ENCODE data around the gene PES1. TPM values are rescaled to one million over a fixed set of nuclear protein-coding genes. Genes with fewer than 3 reads are reported as not detected.

PES1 gene
- total RNA-seq, 1 experiment from 2014 or later: 167 TPM

DNA sequence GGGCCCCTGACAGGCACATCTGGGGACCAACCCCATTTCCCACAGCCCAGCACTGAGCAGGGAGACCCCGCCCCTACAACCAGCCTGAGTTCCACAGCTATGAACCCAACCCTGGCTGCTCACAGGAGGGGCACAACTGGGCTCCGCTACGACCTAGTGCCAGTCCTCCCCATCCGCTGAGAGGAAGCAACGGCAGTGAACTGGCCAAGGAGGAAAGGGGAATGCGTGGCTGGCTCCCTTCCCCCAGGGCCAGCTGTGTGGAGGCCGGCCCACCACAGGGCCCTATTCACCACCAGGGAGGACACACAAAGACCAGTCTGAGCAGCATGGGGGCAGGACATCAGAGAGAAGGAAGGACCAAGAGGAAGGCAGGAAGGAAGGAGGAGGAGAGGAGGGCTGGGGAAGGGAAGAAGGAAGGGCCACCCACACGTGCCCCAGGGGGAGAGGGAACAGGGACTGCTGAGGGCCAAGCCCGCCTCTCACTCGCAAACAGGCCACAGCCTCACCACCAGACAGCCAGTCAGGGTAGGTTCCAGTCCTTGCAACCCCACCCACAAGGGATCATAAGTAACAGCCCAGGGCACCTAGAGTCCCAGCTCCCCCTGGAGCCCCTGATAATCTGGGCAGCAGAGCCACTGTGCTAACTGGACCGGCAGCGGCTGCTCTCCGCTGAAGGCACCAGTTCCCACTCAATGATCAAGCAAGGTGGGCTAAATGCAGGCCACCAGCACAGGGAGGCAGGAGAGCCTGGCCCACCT lies 8.7 kb downstream of the PES1 start:
- Histone ChIP-seq H3K4me3 (replicated peaks in 1 of 2; ENCODE audit: low read depth in 1 of 2, low read length in 2 of 2) (no peak overlapping the region), H3K9me2 (ENCODE audit: insufficient read depth) (no peaks in the 10 kb centered on the region), H2AFZ (ENCODE audit: low read depth, low read length, poor library complexity, severe bottlenecking) (no peak overlapping the region), H3K4me2 (ENCODE audit: low read length) (no peak overlapping the region), H3K27me3 (ENCODE audit: insufficient read depth, low read length) (no peaks in the 10 kb centered on the region), H3K27ac (ENCODE audit: low read depth, low read length) (no peak overlapping the region), H3K9me3 (ENCODE audit: control insufficient read depth in 1 of 2, insufficient read depth in 1 of 2, low read depth in 1 of 2, low read length in 2 of 2) (no peaks in the 10 kb centered on the region), H3K4me1 (ENCODE audit: control insufficient read depth in 1 of 2, insufficient read depth in 2 of 2, low read length in 2 of 2) (no peaks in the 10 kb centered on the region), H3K9ac (ENCODE audit: low read length) (no peak overlapping the region), H4K20me1 (ENCODE audit: insufficient read depth) (no peaks in the 10 kb centered on the region), H3K79me2 (ENCODE audit: insufficient read depth, low read length) (peaks cover 51% of the 10 kb centered on the region), H3K36me3 (ENCODE audit: control insufficient read depth in 1 of 2, insufficient read depth in 2 of 2, low read length in 2 of 2) (peaks cover 60 to 96% of the 10 kb centered on the region in 2 experiments)
- DNase-seq (ENCODE audit: low read depth, low spot score) (no peak), ATAC-seq (no peak)
- POLR2A ChIA-PET: no interaction called here
- RAD21 ChIA-PET (ENCODE audit: low non-redundant PET in 1 of 2, low total read pairs in 2 of 2, uncharacterized antibody in 2 of 2, unreplicated experiment in 2 of 2): no interaction called here
- CTCF ChIA-PET: no interaction called here
- intact Hi-C loops (cut with micrococcal nuclease): no loop called here
- TF ChIP-seq ELF1 (IDR thresholded peaks at IDR 0.05; ENCODE audit: borderline replicate concordance, low read depth) (no peak), SRF (IDR thresholded peaks at IDR 0.05; ENCODE audit: low read depth) (no peak), JUND (IDR thresholded peaks at IDR 0.05) (no peak), POLR2AphosphoS5 (IDR thresholded peaks at IDR 0.05; ENCODE audit: low read depth, low read length) (no peak), ZFX (IDR thresholded peaks at IDR 0.05) (no peak), CEBPB (IDR thresholded peaks at IDR 0.05; ENCODE audit: low read depth) (no peak), REST (IDR thresholded peaks at IDR 0.05; ENCODE audit: low read depth) (no peak), FOSL1 (IDR thresholded peaks at IDR 0.05; ENCODE audit: low read depth) (no peak), POLR2A (IDR thresholded peaks at IDR 0.05; ENCODE audit: borderline replicate concordance, extremely low read depth, insufficient read depth, insufficient read length) (no peak), ATF3 (IDR thresholded peaks at IDR 0.05) (no peak), EZH2phosphoT487 (IDR thresholded peaks at IDR 0.05; ENCODE audit: borderline replicate concordance) (no peak), EZH2 (IDR thresholded peaks at IDR 0.05) (no peak), CBX3 (IDR thresholded peaks at IDR 0.05; ENCODE audit: low read depth) (no peak), YY1 (IDR thresholded peaks at IDR 0.05; ENCODE audit: extremely low read depth, insufficient replicate concordance, low read depth, low read length) (no peak), TCF7L2 (IDR thresholded peaks at IDR 0.05; ENCODE audit: borderline replicate concordance, extremely low read depth, insufficient read depth, insufficient read length) (no peak)
- TF ChIP-seq, protein P1, sequence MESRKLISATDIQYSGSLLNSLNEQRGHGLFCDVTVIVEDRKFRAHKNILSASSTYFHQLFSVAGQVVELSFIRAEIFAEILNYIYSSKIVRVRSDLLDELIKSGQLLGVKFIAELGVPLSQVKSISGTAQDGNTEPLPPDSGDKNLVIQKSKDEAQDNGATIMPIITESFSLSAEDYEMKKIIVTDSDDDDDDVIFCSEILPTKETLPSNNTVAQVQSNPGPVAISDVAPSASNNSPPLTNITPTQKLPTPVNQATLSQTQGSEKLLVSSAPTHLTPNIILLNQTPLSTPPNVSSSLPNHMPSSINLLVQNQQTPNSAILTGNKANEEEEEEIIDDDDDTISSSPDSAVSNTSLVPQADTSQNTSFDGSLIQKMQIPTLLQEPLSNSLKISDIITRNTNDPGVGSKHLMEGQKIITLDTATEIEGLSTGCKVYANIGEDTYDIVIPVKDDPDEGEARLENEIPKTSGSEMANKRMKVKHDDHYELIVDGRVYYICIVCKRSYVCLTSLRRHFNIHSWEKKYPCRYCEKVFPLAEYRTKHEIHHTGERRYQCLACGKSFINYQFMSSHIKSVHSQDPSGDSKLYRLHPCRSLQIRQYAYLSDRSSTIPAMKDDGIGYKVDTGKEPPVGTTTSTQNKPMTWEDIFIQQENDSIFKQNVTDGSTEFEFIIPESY (IDR thresholded peaks at IDR 0.05; ENCODE audit: extremely low read depth, insufficient replicate concordance, low read length): no peak
- TF ChIP-seq, protein P2, sequence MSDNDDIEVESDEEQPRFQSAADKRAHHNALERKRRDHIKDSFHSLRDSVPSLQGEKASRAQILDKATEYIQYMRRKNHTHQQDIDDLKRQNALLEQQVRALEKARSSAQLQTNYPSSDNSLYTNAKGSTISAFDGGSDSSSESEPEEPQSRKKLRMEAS (IDR thresholded peaks at IDR 0.05): no peak
- BruUV-seq (replicated peaks): no TSS peak

All from HCT116 (cell line).